ENCODE data around the gene ZNF670.

DNA sequence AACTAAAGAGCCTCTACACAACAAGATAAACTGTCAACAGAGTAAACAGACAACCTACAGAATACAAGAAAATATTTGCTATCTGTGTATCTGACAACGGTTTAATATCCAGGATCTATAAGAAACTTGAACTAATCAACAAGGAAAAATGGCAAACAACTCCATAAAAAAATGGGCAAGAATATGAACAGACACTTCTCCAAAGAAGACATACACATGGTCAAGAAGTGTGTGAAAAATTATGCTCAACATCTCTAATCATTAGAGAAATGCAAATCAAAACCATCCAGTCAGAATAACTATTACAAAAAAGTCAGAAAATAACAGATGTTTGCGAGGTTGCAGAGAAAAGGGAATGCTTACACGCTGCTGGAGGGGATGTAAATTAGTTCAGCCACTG is 8.0 kb downstream of the ZNF670 start:
- TF ChIP-seq, protein P1, sequence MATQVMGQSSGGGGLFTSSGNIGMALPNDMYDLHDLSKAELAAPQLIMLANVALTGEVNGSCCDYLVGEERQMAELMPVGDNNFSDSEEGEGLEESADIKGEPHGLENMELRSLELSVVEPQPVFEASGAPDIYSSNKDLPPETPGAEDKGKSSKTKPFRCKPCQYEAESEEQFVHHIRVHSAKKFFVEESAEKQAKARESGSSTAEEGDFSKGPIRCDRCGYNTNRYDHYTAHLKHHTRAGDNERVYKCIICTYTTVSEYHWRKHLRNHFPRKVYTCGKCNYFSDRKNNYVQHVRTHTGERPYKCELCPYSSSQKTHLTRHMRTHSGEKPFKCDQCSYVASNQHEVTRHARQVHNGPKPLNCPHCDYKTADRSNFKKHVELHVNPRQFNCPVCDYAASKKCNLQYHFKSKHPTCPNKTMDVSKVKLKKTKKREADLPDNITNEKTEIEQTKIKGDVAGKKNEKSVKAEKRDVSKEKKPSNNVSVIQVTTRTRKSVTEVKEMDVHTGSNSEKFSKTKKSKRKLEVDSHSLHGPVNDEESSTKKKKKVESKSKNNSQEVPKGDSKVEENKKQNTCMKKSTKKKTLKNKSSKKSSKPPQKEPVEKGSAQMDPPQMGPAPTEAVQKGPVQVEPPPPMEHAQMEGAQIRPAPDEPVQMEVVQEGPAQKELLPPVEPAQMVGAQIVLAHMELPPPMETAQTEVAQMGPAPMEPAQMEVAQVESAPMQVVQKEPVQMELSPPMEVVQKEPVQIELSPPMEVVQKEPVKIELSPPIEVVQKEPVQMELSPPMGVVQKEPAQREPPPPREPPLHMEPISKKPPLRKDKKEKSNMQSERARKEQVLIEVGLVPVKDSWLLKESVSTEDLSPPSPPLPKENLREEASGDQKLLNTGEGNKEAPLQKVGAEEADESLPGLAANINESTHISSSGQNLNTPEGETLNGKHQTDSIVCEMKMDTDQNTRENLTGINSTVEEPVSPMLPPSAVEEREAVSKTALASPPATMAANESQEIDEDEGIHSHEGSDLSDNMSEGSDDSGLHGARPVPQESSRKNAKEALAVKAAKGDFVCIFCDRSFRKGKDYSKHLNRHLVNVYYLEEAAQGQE (IDR thresholded peaks at IDR 0.05) = no peak
- TF ChIP-seq FOXA1 (IDR thresholded peaks at IDR 0.05) (no peak), TAF1 (conservative IDR thresholded peaks at IDR 0.05) (no peak)

Data from liver (tissue), 2 donors.